Thoracic aorta (tissue), 2 donors: ENCODE results near the gene TMEM123. TPM values are rescaled to one million over a fixed set of nuclear protein-coding genes. Genes with fewer than 3 reads are reported as not detected.

ENCODE experiments used
- ATAC-seq: fragments of 150-250 bp; one replicate; pipeline ENCODE4 v1.8.0; 2017; ENCODE audit warnings: low read depth; ENCODE audit not compliant: insufficient number of reproducible peaks, low FRiP score
- DNase-seq: peaks from one replicate; pipeline ENCODE4 v3.0.0-alpha.2; 2020; ENCODE audit warnings: low spot score
- H3K27ac ChIP-seq, 2 donors: fragments of 200-600 bp; sonication (generic); 1 replicate in 1 of 2; 2 replicates in 1 of 2; pipeline ENCODE4 v1.5.1; 2016; ENCODE audit warnings: mild to moderate bottlenecking in 2 of 2, moderate library complexity in 2 of 2
- H3K27me3 ChIP-seq: fragments of 200-600 bp; sonication (generic); replicated peaks from 2 replicates; pipeline ENCODE4 v1.6.0; 2016; ENCODE audit warnings: mild to moderate bottlenecking; ENCODE audit not compliant: insufficient read depth
- H3K36me3 ChIP-seq: fragments of 200-600 bp; sonication (generic); one replicate; pipeline ENCODE4 v1.5.1; 2016
- H3K4me1 ChIP-seq, 2 donors: fragments of 200-600 bp; sonication (generic); 1 replicate in 1 of 2; 2 replicates in 1 of 2; pipeline versions ENCODE4 v1.5.1 to v1.6.0; 2016; ENCODE audit warnings: low read depth in 2 of 2, mild to moderate bottlenecking in 1 of 2; ENCODE audit not compliant: control insufficient read depth in 1 of 2
- H3K4me3 ChIP-seq: fragments of 200-600 bp; sonication (generic); 2 replicates; pipeline ENCODE4 v1.5.1; 2016; ENCODE audit warnings: mild to moderate bottlenecking
- H3K9me3 ChIP-seq: fragments of 200-600 bp; sonication (generic); 2 replicates; pipeline ENCODE4 v1.5.1; 2016
- total RNA-seq, 2 donors: library from RNA; depleted of rRNA; stranded (reverse); fragments of >200 nt; gene quantifications; one replicate each; pipeline versions ENCODE4 v1.1.0 to v1.2.3, GENCODE V29; 2016
- TF ChIP-seq, protein P1 (sequence below): fragments of 200-600 bp; sonication (generic); IDR thresholded peaks from one replicate; pipeline ENCODE4 v1.5.1; 2019; ENCODE audit warnings: antibody characterized with exemption

The TMEM123 gene
- total RNA-seq, 2 donors from 2014 or later, result 50.8 to 77.5 TPM

DNA sequence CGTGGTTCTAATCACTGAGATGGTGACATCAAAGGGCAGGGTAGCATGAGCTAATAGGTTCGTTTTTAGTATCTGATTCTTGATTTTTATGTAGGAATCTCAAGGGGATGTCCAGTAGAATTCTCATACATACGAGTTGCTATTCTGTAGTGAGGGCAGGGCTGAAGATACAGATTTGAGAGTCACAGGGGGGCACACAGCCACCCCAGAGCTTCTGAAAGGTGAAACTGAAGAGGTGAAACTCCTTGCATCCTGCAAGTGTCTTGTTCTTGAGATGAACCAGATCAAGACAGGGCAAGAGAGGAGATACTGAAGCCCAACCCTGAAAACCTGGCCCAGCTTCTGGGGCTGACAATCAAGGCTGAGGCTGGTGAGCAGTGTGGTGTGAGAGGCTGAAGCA lies 35.6 kb upstream of the TMEM123 start:
- ATAC-seq, result no peak
- TF ChIP-seq, protein P1, sequence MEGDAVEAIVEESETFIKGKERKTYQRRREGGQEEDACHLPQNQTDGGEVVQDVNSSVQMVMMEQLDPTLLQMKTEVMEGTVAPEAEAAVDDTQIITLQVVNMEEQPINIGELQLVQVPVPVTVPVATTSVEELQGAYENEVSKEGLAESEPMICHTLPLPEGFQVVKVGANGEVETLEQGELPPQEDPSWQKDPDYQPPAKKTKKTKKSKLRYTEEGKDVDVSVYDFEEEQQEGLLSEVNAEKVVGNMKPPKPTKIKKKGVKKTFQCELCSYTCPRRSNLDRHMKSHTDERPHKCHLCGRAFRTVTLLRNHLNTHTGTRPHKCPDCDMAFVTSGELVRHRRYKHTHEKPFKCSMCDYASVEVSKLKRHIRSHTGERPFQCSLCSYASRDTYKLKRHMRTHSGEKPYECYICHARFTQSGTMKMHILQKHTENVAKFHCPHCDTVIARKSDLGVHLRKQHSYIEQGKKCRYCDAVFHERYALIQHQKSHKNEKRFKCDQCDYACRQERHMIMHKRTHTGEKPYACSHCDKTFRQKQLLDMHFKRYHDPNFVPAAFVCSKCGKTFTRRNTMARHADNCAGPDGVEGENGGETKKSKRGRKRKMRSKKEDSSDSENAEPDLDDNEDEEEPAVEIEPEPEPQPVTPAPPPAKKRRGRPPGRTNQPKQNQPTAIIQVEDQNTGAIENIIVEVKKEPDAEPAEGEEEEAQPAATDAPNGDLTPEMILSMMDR, result no peak
- Histone ChIP-seq H3K27ac (no peak overlapping the region), H3K4me1 (peaks cover 0 to 14% of the 10 kb centered on the region in 2 donors), H3K9me3 (no peaks in the 10 kb centered on the region), H3K4me3 (no peak overlapping the region), H3K27me3 (no peaks in the 10 kb centered on the region), H3K36me3 (no peaks in the 10 kb centered on the region)
- no peak for DNase-seq

DNA sequence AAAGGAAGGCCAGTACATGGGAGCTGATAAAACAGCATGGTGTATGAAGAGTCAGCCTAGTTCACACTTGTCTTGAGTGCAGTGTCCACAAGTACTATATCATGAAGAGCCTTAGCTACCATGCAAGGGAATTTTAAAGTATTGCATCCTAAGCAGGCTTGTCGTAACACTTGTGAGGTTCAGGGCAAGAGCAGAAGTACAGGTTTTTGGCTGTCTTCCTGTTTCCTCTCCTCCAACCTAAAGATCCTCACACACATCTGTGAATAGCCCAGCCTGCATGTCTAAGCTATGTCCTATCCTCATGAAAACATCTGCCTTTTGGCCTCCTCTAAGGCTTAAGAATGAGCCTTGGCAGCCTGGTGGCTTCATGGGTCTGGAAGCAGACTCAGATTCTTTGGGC lies 34.6 kb upstream of the TMEM123 start:
- Histone ChIP-seq H3K9me3 (no peaks in the 10 kb centered on the region), H3K27ac (no peak overlapping the region), H3K4me3 (no peak overlapping the region), H3K27me3 (no peaks in the 10 kb centered on the region), H3K36me3 (no peaks in the 10 kb centered on the region), H3K4me1 (peaks cover 0 to 14% of the 10 kb centered on the region in 2 donors)
- TF ChIP-seq, protein P1, result no peak
- DNase-seq, result no peak
- ATAC-seq, result no peak

DNA sequence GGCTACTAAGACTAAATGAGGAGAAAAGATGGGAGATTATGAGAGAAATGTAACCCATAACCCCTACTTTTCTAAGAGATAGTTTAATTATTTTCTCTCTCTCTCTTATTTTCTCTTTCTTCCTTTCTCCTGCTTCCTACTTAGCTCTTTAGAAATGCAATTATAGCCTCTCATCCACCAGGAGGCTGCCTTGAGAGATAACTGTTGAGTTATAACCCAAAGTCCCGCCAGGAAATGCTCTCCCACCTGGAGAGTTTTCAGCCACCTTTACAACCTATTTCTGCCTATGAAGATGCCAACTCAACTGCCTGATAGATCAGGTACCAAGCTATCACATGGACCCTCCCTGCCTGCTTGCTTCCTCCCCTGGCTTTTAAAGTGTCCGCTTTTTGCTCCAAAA lies 34.0 kb upstream of the TMEM123 start:
- no peak overlapping the region for H3K27ac ChIP-seq
- no peaks in the 10 kb centered on the region for H3K9me3 ChIP-seq
- H3K4me3 ChIP-seq, result no peak overlapping the region
- TF ChIP-seq, protein P1, result no peak
- no peaks in the 10 kb centered on the region for H3K36me3 ChIP-seq
- peaks cover 0 to 14% of the 10 kb centered on the region in 2 donors for H3K4me1 ChIP-seq
- ATAC-seq (no peak), DNase-seq (no peak)
- no peaks in the 10 kb centered on the region for H3K27me3 ChIP-seq

DNA sequence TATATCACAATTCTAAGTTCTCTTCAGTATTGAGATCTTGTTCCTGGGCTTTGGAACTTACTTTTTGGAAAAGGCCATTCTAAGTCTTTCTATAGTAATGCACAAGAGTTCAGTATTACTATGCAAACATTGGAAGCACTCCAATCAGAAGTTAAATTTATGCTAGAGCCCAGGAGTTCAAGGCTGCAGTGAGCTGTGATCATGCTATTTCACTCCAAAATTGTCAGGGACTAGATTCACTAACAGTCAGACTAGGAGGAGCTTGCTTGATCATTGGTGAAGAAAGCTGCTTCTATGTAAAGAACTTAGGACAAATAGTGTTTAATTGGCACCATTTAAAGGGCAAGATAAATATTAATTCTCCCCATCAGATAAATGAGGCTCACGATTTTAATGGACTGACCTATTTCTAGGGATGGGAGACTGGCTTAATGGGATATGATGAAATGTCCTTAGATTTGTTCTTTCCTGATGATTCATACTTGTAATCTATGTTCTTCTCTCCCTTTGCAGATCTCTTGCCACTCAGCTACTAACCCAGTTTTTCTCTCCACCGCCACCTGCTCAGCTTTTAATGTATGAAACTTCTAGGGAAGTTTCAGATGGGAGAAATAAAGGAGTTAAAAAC lies 32.6 kb upstream of the TMEM123 start:
- peaks cover 0 to 14% of the 10 kb centered on the region in 2 donors for H3K4me1 ChIP-seq
- H3K36me3 ChIP-seq, result no peaks in the 10 kb centered on the region
- H3K27ac ChIP-seq, result no peak overlapping the region
- DNase-seq, result no peak
- ATAC-seq, result no peak
- H3K4me3 ChIP-seq, result no peak overlapping the region
- H3K9me3 ChIP-seq, result no peaks in the 10 kb centered on the region
- TF ChIP-seq, protein P1, result no peak
- no peaks in the 10 kb centered on the region for H3K27me3 ChIP-seq

DNA sequence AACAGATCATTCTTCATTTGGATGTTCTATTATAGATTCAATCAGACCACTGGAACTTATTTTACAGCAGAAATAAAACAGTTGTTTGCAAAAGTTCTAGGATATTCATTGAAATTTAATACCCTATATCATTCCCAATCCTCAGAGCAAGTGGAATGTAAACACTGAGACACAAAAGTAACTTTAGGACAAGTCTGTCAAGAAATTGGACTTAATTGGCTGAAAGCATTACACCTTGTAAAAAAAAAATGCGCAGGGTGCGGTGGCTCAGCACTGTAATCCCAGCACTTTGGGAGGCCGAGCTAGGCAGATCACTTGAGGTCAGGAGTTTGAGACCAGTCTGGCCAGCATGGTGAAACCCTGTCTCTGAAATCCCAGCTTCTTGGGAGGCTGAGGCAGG lies 29.9 kb upstream of the TMEM123 start:
- H3K9me3 ChIP-seq, result no peaks in the 10 kb centered on the region
- H3K27me3 ChIP-seq, result no peaks in the 10 kb centered on the region
- H3K4me3 ChIP-seq, result no peak overlapping the region
- no peaks in the 10 kb centered on the region for H3K36me3 ChIP-seq
- TF ChIP-seq, protein P1, result no peak
- DNase-seq (no peak), ATAC-seq (no peak)
- no peak overlapping the region for H3K27ac ChIP-seq
- no peaks in the 10 kb centered on the region for H3K4me1 ChIP-seq
